Measurements from ENCODE around the gene DGKG.

Gene DGKG

GRCh38 chr3:186166491-186167288, 195.3 kb downstream of the DGKG start:
- H3K9me3 ChIP-seq (ENCODE audit: control insufficient read depth in 1 of 2, low read length in 2 of 2): no peaks in the 10 kb centered on the region
- no peak overlapping the region for H3K4me3 ChIP-seq (ENCODE audit: low read depth in 1 of 2, low read length in 2 of 2)
- peaks cover 0 to 4% of the 10 kb centered on the region in 2 donors for H3K4me1 ChIP-seq (ENCODE audit: control insufficient read depth in 1 of 2, insufficient read depth in 2 of 2, low read length in 2 of 2)
- H3K9ac ChIP-seq (ENCODE audit: low read depth in 1 of 2, low read length in 2 of 2): no peak overlapping the region
- H3K27ac ChIP-seq (ENCODE audit: low read depth, low read length): no peak overlapping the region
- H3K36me3 ChIP-seq (ENCODE audit: control insufficient read depth in 1 of 2, insufficient read depth in 2 of 2, low read length in 2 of 2): no peaks in the 10 kb centered on the region
- H3K27me3 ChIP-seq (ENCODE audit: control insufficient read depth in 1 of 2, insufficient read depth in 2 of 2, low read length in 2 of 2): no peaks in the 10 kb centered on the region

GRCh38 chr3:186166036-186166435, 196.0 kb downstream of the DGKG start:
- Histone ChIP-seq H3K36me3 (ENCODE audit: control insufficient read depth in 1 of 2, insufficient read depth in 2 of 2, low read length in 2 of 2) (no peaks in the 10 kb centered on the region), H3K9me3 (ENCODE audit: control insufficient read depth in 1 of 2, low read length in 2 of 2) (no peaks in the 10 kb centered on the region), H3K9ac (ENCODE audit: low read depth in 1 of 2, low read length in 2 of 2) (no peak overlapping the region), H3K27me3 (ENCODE audit: control insufficient read depth in 1 of 2, insufficient read depth in 2 of 2, low read length in 2 of 2) (no peaks in the 10 kb centered on the region), H3K4me3 (ENCODE audit: low read depth in 1 of 2, low read length in 2 of 2) (no peak overlapping the region), H3K4me1 (ENCODE audit: control insufficient read depth in 1 of 2, insufficient read depth in 2 of 2, low read length in 2 of 2) (peaks cover 0 to 4% of the 10 kb centered on the region in 2 donors), H3K27ac (ENCODE audit: low read depth, low read length) (no peak overlapping the region)

- Histone ChIP-seq H3K27me3 (ENCODE audit: control insufficient read depth in 1 of 2, insufficient read depth in 2 of 2, low read length in 2 of 2) (no peaks in the 10 kb centered on the region), H3K4me1 (ENCODE audit: control insufficient read depth in 1 of 2, insufficient read depth in 2 of 2, low read length in 2 of 2) (peaks cover 0 to 4% of the 10 kb centered on the region in 2 donors), H3K9me3 (ENCODE audit: control insufficient read depth in 1 of 2, low read length in 2 of 2) (no peaks in the 10 kb centered on the region), H3K9ac (ENCODE audit: low read depth in 1 of 2, low read length in 2 of 2) (no peak overlapping the region), H3K4me3 (ENCODE audit: low read depth in 1 of 2, low read length in 2 of 2) (no peak overlapping the region), H3K27ac (ENCODE audit: low read depth, low read length) (no peak overlapping the region), H3K36me3 (ENCODE audit: control insufficient read depth in 1 of 2, insufficient read depth in 2 of 2, low read length in 2 of 2) (no peaks in the 10 kb centered on the region)
These were observed 196.7 kb downstream of the DGKG start for GRCh38 chr3:186165331-186165730.

- Histone ChIP-seq H3K36me3 (ENCODE audit: control insufficient read depth in 1 of 2, insufficient read depth in 2 of 2, low read length in 2 of 2) (no peaks in the 10 kb centered on the region), H3K27ac (ENCODE audit: low read depth, low read length) (no peak overlapping the region), H3K4me3 (ENCODE audit: low read depth in 1 of 2, low read length in 2 of 2) (no peak overlapping the region), H3K27me3 (ENCODE audit: control insufficient read depth in 1 of 2, insufficient read depth in 2 of 2, low read length in 2 of 2) (no peaks in the 10 kb centered on the region), H3K9me3 (ENCODE audit: control insufficient read depth in 1 of 2, low read length in 2 of 2) (no peaks in the 10 kb centered on the region), H3K9ac (ENCODE audit: low read depth in 1 of 2, low read length in 2 of 2) (no peak overlapping the region), H3K4me1 (ENCODE audit: control insufficient read depth in 1 of 2, insufficient read depth in 2 of 2, low read length in 2 of 2) (peaks cover 0 to 4% of the 10 kb centered on the region in 2 donors)
These were observed 197.3 kb downstream of the DGKG start for GRCh38 chr3:186164696-186165095.

GRCh38 chr3:186162221-186162620, 199.8 kb downstream of the DGKG start:
- peaks cover 0 to 4% of the 10 kb centered on the region in 2 donors for H3K4me1 ChIP-seq (ENCODE audit: control insufficient read depth in 1 of 2, insufficient read depth in 2 of 2, low read length in 2 of 2)
- no peaks in the 10 kb centered on the region for H3K9me3 ChIP-seq (ENCODE audit: control insufficient read depth in 1 of 2, low read length in 2 of 2)
- no peaks in the 10 kb centered on the region for H3K27me3 ChIP-seq (ENCODE audit: control insufficient read depth in 1 of 2, insufficient read depth in 2 of 2, low read length in 2 of 2)
- H3K27ac ChIP-seq (ENCODE audit: low read depth, low read length): no peak overlapping the region
- H3K36me3 ChIP-seq (ENCODE audit: control insufficient read depth in 1 of 2, insufficient read depth in 2 of 2, low read length in 2 of 2): no peaks in the 10 kb centered on the region
- no peak overlapping the region for H3K9ac ChIP-seq (ENCODE audit: low read depth in 1 of 2, low read length in 2 of 2)
- H3K4me3 ChIP-seq (ENCODE audit: low read depth in 1 of 2, low read length in 2 of 2): no peak overlapping the region

GRCh38 chr3:186160691-186161243, 201.3 kb downstream of the DGKG start:
- H3K27me3 ChIP-seq (ENCODE audit: control insufficient read depth in 1 of 2, insufficient read depth in 2 of 2, low read length in 2 of 2): no peaks in the 10 kb centered on the region
- no peak overlapping the region for H3K4me3 ChIP-seq (ENCODE audit: low read depth in 1 of 2, low read length in 2 of 2)
- no peaks in the 10 kb centered on the region for H3K36me3 ChIP-seq (ENCODE audit: control insufficient read depth in 1 of 2, insufficient read depth in 2 of 2, low read length in 2 of 2)
- H3K9ac ChIP-seq (ENCODE audit: low read depth in 1 of 2, low read length in 2 of 2): no peak overlapping the region
- H3K9me3 ChIP-seq (ENCODE audit: control insufficient read depth in 1 of 2, low read length in 2 of 2): no peaks in the 10 kb centered on the region
- no peak overlapping the region for H3K27ac ChIP-seq (ENCODE audit: low read depth, low read length)
- H3K4me1 ChIP-seq (ENCODE audit: control insufficient read depth in 1 of 2, insufficient read depth in 2 of 2, low read length in 2 of 2): no peaks in the 10 kb centered on the region

DNA sequence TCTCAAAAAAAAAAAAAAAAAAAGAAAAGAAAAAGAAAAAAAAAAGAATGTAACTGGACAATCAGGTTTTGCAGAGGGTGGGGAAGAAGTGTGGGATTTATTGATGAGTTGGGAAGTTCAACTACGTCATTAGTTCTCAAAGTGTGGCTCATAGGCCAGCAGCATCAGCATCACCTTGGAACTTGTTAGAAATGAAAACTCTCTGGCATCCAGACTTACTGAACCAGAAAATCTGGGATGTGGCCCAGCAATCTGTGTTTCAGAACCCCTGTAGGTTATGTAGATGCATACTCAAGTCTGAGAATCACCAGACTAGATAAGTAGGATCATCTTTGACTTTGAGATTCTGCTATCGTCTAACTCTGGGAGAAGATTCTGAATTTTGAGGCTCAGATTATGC, 207.4 kb downstream of the DGKG start:
- no peak overlapping the region for H3K27ac ChIP-seq (ENCODE audit: low read depth, low read length)
- H3K9me3 ChIP-seq (ENCODE audit: control insufficient read depth in 1 of 2, low read length in 2 of 2): no peaks in the 10 kb centered on the region
- H3K4me1 ChIP-seq (ENCODE audit: control insufficient read depth in 1 of 2, insufficient read depth in 2 of 2, low read length in 2 of 2): peaks cover 0 to 4% of the 10 kb centered on the region in 2 donors
- no peak overlapping the region for H3K9ac ChIP-seq (ENCODE audit: low read depth in 1 of 2, low read length in 2 of 2)
- no peaks in the 10 kb centered on the region for H3K36me3 ChIP-seq (ENCODE audit: control insufficient read depth in 1 of 2, insufficient read depth in 2 of 2, low read length in 2 of 2)
- no peak overlapping the region for H3K4me3 ChIP-seq (ENCODE audit: low read depth in 1 of 2, low read length in 2 of 2)
- H3K27me3 ChIP-seq (ENCODE audit: control insufficient read depth in 1 of 2, insufficient read depth in 2 of 2, low read length in 2 of 2): no peaks in the 10 kb centered on the region

- Histone ChIP-seq H3K4me3 (ENCODE audit: low read depth in 1 of 2, low read length in 2 of 2) (no peak overlapping the region), H3K9me3 (ENCODE audit: control insufficient read depth in 1 of 2, low read length in 2 of 2) (no peaks in the 10 kb centered on the region), H3K9ac (ENCODE audit: low read depth in 1 of 2, low read length in 2 of 2) (no peak overlapping the region), H3K27ac (ENCODE audit: low read depth, low read length) (no peak overlapping the region), H3K4me1 (ENCODE audit: control insufficient read depth in 1 of 2, insufficient read depth in 2 of 2, low read length in 2 of 2) (peaks cover 0 to 4% of the 10 kb centered on the region in 2 donors), H3K27me3 (ENCODE audit: control insufficient read depth in 1 of 2, insufficient read depth in 2 of 2, low read length in 2 of 2) (no peaks in the 10 kb centered on the region), H3K36me3 (ENCODE audit: control insufficient read depth in 1 of 2, insufficient read depth in 2 of 2, low read length in 2 of 2) (no peaks in the 10 kb centered on the region)
These were observed 209.1 kb downstream of the DGKG start for GRCh38 chr3:186152889-186153292.

DNA sequence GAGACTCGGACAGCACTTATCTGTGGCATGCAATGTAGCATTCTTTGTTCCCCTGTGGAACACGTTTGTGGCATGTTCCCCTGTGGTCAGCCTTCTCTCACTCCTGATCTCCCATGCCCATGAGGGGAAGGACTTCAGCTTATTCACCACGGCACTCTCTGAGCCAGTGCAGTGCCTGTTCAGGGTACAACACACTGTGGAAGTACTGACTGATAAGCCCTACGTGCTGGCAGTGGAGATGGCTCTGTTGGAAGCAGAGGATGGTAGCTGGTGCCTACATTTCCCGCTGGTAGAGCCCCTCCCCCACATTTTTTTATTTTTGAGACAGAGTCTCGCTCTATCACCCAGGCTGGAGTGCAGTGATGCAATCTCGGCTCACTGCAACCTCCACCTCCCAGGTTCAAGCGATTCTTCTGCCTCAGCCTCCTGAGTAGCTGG, 209.7 kb downstream of the DGKG start:
- Histone ChIP-seq H3K27ac (ENCODE audit: low read depth, low read length) (no peak overlapping the region), H3K27me3 (ENCODE audit: control insufficient read depth in 1 of 2, insufficient read depth in 2 of 2, low read length in 2 of 2) (no peaks in the 10 kb centered on the region), H3K4me1 (ENCODE audit: control insufficient read depth in 1 of 2, insufficient read depth in 2 of 2, low read length in 2 of 2) (peaks cover 0 to 4% of the 10 kb centered on the region in 2 donors), H3K36me3 (ENCODE audit: control insufficient read depth in 1 of 2, insufficient read depth in 2 of 2, low read length in 2 of 2) (no peaks in the 10 kb centered on the region), H3K4me3 (ENCODE audit: low read depth in 1 of 2, low read length in 2 of 2) (no peak overlapping the region), H3K9me3 (ENCODE audit: control insufficient read depth in 1 of 2, low read length in 2 of 2) (no peaks in the 10 kb centered on the region), H3K9ac (ENCODE audit: low read depth in 1 of 2, low read length in 2 of 2) (no peak overlapping the region)

- no peaks in the 10 kb centered on the region for H3K27me3 ChIP-seq (ENCODE audit: control insufficient read depth in 1 of 2, insufficient read depth in 2 of 2, low read length in 2 of 2)
- no peak overlapping the region for H3K9ac ChIP-seq (ENCODE audit: low read depth in 1 of 2, low read length in 2 of 2)
- H3K9me3 ChIP-seq (ENCODE audit: control insufficient read depth in 1 of 2, low read length in 2 of 2): no peaks in the 10 kb centered on the region
- no peak overlapping the region for H3K4me3 ChIP-seq (ENCODE audit: low read depth in 1 of 2, low read length in 2 of 2)
- peaks cover 0 to 4% of the 10 kb centered on the region in 2 donors for H3K4me1 ChIP-seq (ENCODE audit: control insufficient read depth in 1 of 2, insufficient read depth in 2 of 2, low read length in 2 of 2)
- no peak overlapping the region for H3K27ac ChIP-seq (ENCODE audit: low read depth, low read length)
- H3K36me3 ChIP-seq (ENCODE audit: control insufficient read depth in 1 of 2, insufficient read depth in 2 of 2, low read length in 2 of 2): no peaks in the 10 kb centered on the region
These were observed 210.7 kb downstream of the DGKG start for GRCh38 chr3:186151077-186151971.
